ENCODE results near the gene AGO3. TPM values are rescaled to one million over a fixed set of nuclear protein-coding genes. Genes with fewer than 3 reads are reported as not detected.

The AGO3 gene
- total RNA-seq, 2 experiments from 2014 or later, result 31.3 to 34.5 TPM

DNA sequence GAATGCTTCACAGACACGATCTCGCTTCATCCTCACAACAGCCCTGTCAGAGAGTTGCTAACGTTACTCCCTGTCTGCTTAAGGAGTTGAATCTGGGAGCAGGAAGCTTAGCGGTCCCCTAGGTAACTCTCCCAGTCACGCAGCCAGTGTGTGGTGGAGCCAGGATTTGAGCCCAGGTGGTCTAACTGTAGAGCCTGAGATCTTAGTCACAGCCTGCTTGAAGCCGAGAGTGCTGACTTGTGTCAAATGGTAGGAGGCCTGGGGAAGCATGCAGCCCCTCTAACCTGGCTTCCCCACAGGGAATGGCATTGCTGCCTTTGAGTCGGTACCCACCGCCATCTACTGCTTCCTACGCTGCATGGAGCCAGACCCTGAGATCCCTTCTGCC lies 161.9 kb downstream of the AGO3 start:
- Histone ChIP-seq H3K4me3 (ENCODE audit: low read length) (no peak overlapping the region), H3K9me3 (ENCODE audit: control insufficient read depth in 1 of 2, insufficient read depth in 1 of 2, low read length in 2 of 2) (no peaks in the 10 kb centered on the region), H3K36me3 (ENCODE audit: insufficient read depth, low read length) (peaks cover 53% of the 10 kb centered on the region), H3K27ac (ENCODE audit: low read depth in 1 of 2, low read length in 2 of 2) (no peak overlapping the region), H3K4me1 (ENCODE audit: insufficient read depth, low read length) (peaks cover 45% of the 10 kb centered on the region), H3K27me3 (ENCODE audit: control insufficient read depth in 1 of 2, insufficient read depth in 2 of 2, low read length in 2 of 2) (no peaks in the 10 kb centered on the region)
- ChIA-PET POLR2A (no interaction called here), CTCF (no interaction called here)
- H3K4me1 Mint-ChIP-seq (ENCODE audit: low read depth), result peaks cover 23% of the 10 kb centered on the region
- no peak overlapping the region for H3K27ac Mint-ChIP-seq
- peaks cover 57% of the 10 kb centered on the region for H3K36me3 Mint-ChIP-seq (ENCODE audit: low read depth)
- H3K27me3 Mint-ChIP-seq, result no peaks in the 10 kb centered on the region
- DNase-seq (peak in 1 of 14 experiments; percentile 26), ATAC-seq (ENCODE audit: poor library complexity) (no peak)
- no peaks in the 10 kb centered on the region for H3K9me3 Mint-ChIP-seq
- no peak overlapping the region for H3K4me3 Mint-ChIP-seq
- TF ChIP-seq, protein P1, sequence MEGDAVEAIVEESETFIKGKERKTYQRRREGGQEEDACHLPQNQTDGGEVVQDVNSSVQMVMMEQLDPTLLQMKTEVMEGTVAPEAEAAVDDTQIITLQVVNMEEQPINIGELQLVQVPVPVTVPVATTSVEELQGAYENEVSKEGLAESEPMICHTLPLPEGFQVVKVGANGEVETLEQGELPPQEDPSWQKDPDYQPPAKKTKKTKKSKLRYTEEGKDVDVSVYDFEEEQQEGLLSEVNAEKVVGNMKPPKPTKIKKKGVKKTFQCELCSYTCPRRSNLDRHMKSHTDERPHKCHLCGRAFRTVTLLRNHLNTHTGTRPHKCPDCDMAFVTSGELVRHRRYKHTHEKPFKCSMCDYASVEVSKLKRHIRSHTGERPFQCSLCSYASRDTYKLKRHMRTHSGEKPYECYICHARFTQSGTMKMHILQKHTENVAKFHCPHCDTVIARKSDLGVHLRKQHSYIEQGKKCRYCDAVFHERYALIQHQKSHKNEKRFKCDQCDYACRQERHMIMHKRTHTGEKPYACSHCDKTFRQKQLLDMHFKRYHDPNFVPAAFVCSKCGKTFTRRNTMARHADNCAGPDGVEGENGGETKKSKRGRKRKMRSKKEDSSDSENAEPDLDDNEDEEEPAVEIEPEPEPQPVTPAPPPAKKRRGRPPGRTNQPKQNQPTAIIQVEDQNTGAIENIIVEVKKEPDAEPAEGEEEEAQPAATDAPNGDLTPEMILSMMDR (IDR thresholded peaks at IDR 0.05), result no peak
- intact Hi-C loops (cut with DNase I, micrococcal nuclease), result loop anchor here in 1 of 2 experiments (10.0 kb wide), 1 partner anchor 1342 kb away; no protein-coding TSS in a partner anchor

DNA sequence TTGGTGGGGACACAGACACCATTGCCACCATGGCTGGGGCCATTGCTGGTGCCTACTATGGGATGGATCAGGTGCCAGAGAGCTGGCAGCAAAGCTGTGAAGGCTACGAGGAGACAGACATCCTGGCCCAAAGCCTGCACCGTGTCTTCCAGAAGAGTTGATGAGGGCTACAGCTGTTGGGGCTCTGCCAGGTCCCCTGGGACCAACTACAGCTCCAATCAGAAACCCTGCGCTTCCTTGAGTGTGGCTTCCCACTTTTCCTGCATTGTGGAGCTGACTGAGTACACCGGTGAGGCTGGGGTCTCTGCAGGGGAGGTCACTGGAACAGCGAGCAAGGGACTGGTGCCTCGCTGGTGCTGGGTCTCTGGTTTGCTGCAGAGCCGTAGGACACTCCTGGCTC lies 162.3 kb downstream of the AGO3 start:
- ATAC-seq (ENCODE audit: poor library complexity), result no peak
- peaks cover 57% of the 10 kb centered on the region for H3K36me3 Mint-ChIP-seq (ENCODE audit: low read depth)
- TF ChIP-seq, protein P1 (IDR thresholded peaks at IDR 0.05), result no peak

DNA sequence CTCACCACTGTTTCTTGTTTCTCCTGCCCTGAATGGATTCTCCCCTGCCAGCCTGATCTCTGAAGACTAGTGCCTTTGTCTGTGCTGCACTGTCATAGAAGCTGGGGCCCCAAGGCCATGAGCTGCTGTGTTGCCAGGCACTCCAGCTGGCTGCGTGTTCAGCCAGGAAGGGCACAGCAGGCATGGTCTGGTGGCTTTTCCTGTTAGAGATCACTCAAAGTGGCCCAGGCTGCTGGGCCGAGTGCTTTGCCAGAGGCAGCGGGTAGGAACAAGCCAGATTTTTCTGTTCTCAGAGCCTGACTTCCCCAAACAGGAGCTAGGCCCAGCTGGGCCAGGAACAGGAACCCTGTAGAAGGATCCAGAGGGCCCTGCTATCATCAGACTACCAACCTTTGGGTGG lies 163.0 kb downstream of the AGO3 start:
- TF ChIP-seq, protein P1 (IDR thresholded peaks at IDR 0.05), result no peak
- no peaks in the 10 kb centered on the region for H3K27me3 Mint-ChIP-seq
- no peak overlapping the region for H3K4me3 Mint-ChIP-seq
- intact Hi-C loops (cut with DNase I, micrococcal nuclease), result loop anchor here in 1 of 2 experiments (10.0 kb wide), 1 partner anchor 1341 kb away; no protein-coding TSS in a partner anchor
- Histone ChIP-seq H3K4me1 (ENCODE audit: insufficient read depth, low read length) (peaks cover 37% of the 10 kb centered on the region), H3K4me3 (ENCODE audit: low read length) (no peak overlapping the region), H3K36me3 (ENCODE audit: insufficient read depth, low read length) (peaks cover 53% of the 10 kb centered on the region), H3K27me3 (ENCODE audit: control insufficient read depth in 1 of 2, insufficient read depth in 2 of 2, low read length in 2 of 2) (no peaks in the 10 kb centered on the region), H3K9me3 (ENCODE audit: control insufficient read depth in 1 of 2, insufficient read depth in 1 of 2, low read length in 2 of 2) (no peaks in the 10 kb centered on the region), H3K27ac (ENCODE audit: low read depth in 1 of 2, low read length in 2 of 2) (no peak overlapping the region)
- POLR2A ChIA-PET, result no interaction called here
- ATAC-seq (ENCODE audit: poor library complexity) (no peak), DNase-seq (peak in 1 of 14 experiments; percentile 4)
- H3K4me1 Mint-ChIP-seq (ENCODE audit: low read depth), result peaks cover 23% of the 10 kb centered on the region
- CTCF ChIA-PET, result no interaction called here
- no peaks in the 10 kb centered on the region for H3K9me3 Mint-ChIP-seq
- no peak overlapping the region for H3K27ac Mint-ChIP-seq
- H3K36me3 Mint-ChIP-seq (ENCODE audit: low read depth), result peaks cover 57% of the 10 kb centered on the region

More for the DNA sequence above, 162.3 kb downstream of the AGO3 start:
- ChIA-PET POLR2A (no interaction called here), CTCF (no interaction called here)
- peaks cover 53% of the 10 kb centered on the region for H3K36me3 ChIP-seq (ENCODE audit: insufficient read depth, low read length)
- DNase-seq, result peak in 1 of 14 experiments; percentile 19
- no peak overlapping the region for H3K27ac ChIP-seq (ENCODE audit: low read depth in 1 of 2, low read length in 2 of 2)
- H3K27ac Mint-ChIP-seq, result no peak overlapping the region
- H3K4me1 Mint-ChIP-seq (ENCODE audit: low read depth), result peaks cover 23% of the 10 kb centered on the region
- intact Hi-C loops (cut with DNase I, micrococcal nuclease), result loop anchor here in 1 of 2 experiments (10.0 kb wide), 1 partner anchor 1342 kb away; no protein-coding TSS in a partner anchor
- H3K4me1 ChIP-seq (ENCODE audit: insufficient read depth, low read length), result peaks cover 40% of the 10 kb centered on the region
- H3K4me3 Mint-ChIP-seq, result no peak overlapping the region
- H3K27me3 Mint-ChIP-seq, result no peaks in the 10 kb centered on the region
- no peaks in the 10 kb centered on the region for H3K9me3 Mint-ChIP-seq
- no peak overlapping the region for H3K4me3 ChIP-seq (ENCODE audit: low read length)
- H3K27me3 ChIP-seq (ENCODE audit: control insufficient read depth in 1 of 2, insufficient read depth in 2 of 2, low read length in 2 of 2), result no peaks in the 10 kb centered on the region
- no peaks in the 10 kb centered on the region for H3K9me3 ChIP-seq (ENCODE audit: control insufficient read depth in 1 of 2, insufficient read depth in 1 of 2, low read length in 2 of 2)

Data from CD4-positive, alpha-beta T cell (primary cell).